H9 (cell line): Measurements from ENCODE around the gene SYMPK. TPM values are rescaled to one million over a fixed set of nuclear protein-coding genes. Genes with fewer than 3 reads are reported as not detected.

Experiments
- DNase-seq: peaks from one replicate; pipeline ENCODE4 v3.0.0-alpha.2; 2017
- H2AFZ ChIP-seq: one replicate; pipeline ENCODE4 v1.6.1; 2013; ENCODE audit warnings: mild to moderate bottlenecking, low read length, control low read depth, moderate library complexity
- H2AK5ac ChIP-seq: 2 replicates; pipeline ENCODE4 v1.6.1; 2013; ENCODE audit warnings: low read length, control low read depth, mixed read lengths; ENCODE audit not compliant: insufficient read length
- H2BK120ac ChIP-seq: one replicate; pipeline ENCODE4 v1.6.1; 2013; ENCODE audit warnings: low read depth, mild to moderate bottlenecking, low read length, control low read depth, inconsistent platforms; ENCODE audit not compliant: poor library complexity, severe bottlenecking
- H2BK12ac ChIP-seq: 2 replicates; pipeline ENCODE4 v1.6.1; 2013; ENCODE audit warnings: low read length, control low read depth, mixed read lengths, low read depth; ENCODE audit not compliant: insufficient read length
- H2BK15ac ChIP-seq: 2 replicates; pipeline ENCODE4 v1.6.1; 2013; ENCODE audit warnings: low read depth, low read length, control low read depth
- H2BK20ac ChIP-seq: one replicate; pipeline ENCODE4 v1.6.1; 2013; ENCODE audit warnings: low read depth, mild to moderate bottlenecking, low read length, control low read depth, inconsistent platforms; ENCODE audit not compliant: poor library complexity, severe bottlenecking
- H2BK5ac ChIP-seq: 2 replicates; pipeline ENCODE4 v1.6.1; 2013; ENCODE audit warnings: low read length, control low read depth, mixed read lengths; ENCODE audit not compliant: insufficient read length
- H3K14ac ChIP-seq: 2 replicates; pipeline ENCODE4 v1.6.1; 2013; ENCODE audit warnings: low read length, control low read depth; ENCODE audit not compliant: insufficient read depth
- H3K18ac ChIP-seq: 2 replicates; pipeline ENCODE4 v1.6.1; 2013; ENCODE audit warnings: low read depth, mild to moderate bottlenecking, mixed read lengths, low read length, control low read depth; ENCODE audit not compliant: insufficient read length
- H3K23ac ChIP-seq: 2 replicates; pipeline ENCODE4 v1.6.1; 2013; ENCODE audit warnings: low read length, control low read depth, mixed read lengths, low read depth; ENCODE audit not compliant: insufficient read length
- H3K23me2 ChIP-seq: 2 replicates; pipeline ENCODE4 v1.6.1; 2013; ENCODE audit warnings: low read depth, mild to moderate bottlenecking, mixed read lengths, low read length, control low read depth; ENCODE audit not compliant: insufficient read length, poor library complexity, severe bottlenecking
- H3K27ac ChIP-seq: 2 replicates; pipeline ENCODE4 v1.5.1; 2013; ENCODE audit warnings: low read length, control low read depth, mixed read lengths, low read depth; ENCODE audit not compliant: insufficient read length
- H3K27me3 ChIP-seq: 2 replicates; pipeline ENCODE4 v1.6.1; 2013; ENCODE audit warnings: low read length, control low read depth, inconsistent platforms; ENCODE audit not compliant: insufficient read depth
- H3K4ac ChIP-seq: 2 replicates; pipeline ENCODE4 v1.6.1; 2013; ENCODE audit warnings: low read depth, mild to moderate bottlenecking, control low read depth, inconsistent platforms, low read length, moderate library complexity
- H3K4me1 ChIP-seq: 2 replicates; pipeline ENCODE4 v1.6.1; 2013; ENCODE audit warnings: low read length, control low read depth, inconsistent platforms; ENCODE audit not compliant: insufficient read depth
- H3K4me2 ChIP-seq: 2 replicates; pipeline ENCODE4 v1.6.1; 2013; ENCODE audit warnings: low read length, control low read depth, mixed read lengths; ENCODE audit not compliant: insufficient read length, insufficient read depth
- H3K56ac ChIP-seq: 2 replicates; pipeline ENCODE4 v1.6.1; 2013; ENCODE audit warnings: low read depth, mild to moderate bottlenecking, mixed read lengths, low read length, control low read depth; ENCODE audit not compliant: insufficient read length
- H3K79me1 ChIP-seq: 2 replicates; pipeline ENCODE4 v1.6.1; 2013; ENCODE audit warnings: low read depth, mild to moderate bottlenecking, moderate library complexity, low read length, control low read depth, inconsistent platforms; ENCODE audit not compliant: insufficient read depth, poor library complexity, severe bottlenecking
- H3K79me2 ChIP-seq: 2 replicates; pipeline ENCODE4 v1.6.1; 2013; ENCODE audit warnings: low read length, control low read depth, inconsistent platforms; ENCODE audit not compliant: insufficient read depth
- H3K9ac ChIP-seq: 2 replicates; pipeline ENCODE4 v1.6.1; 2013; ENCODE audit warnings: low read length, control low read depth, mixed read lengths; ENCODE audit not compliant: insufficient read length; ENCODE audit errors: extremely low read depth
- H3K9me3 ChIP-seq: one replicate; pipeline ENCODE4 v1.6.1; 2013; ENCODE audit warnings: low read depth, low read length, inconsistent platforms; ENCODE audit not compliant: control insufficient read depth
- H3T11ph ChIP-seq: one replicate; pipeline ENCODE4 v1.6.1; 2013; ENCODE audit warnings: mild to moderate bottlenecking, low read length, control low read depth, inconsistent platforms
- H4K20me1 ChIP-seq: one replicate; pipeline ENCODE4 v1.6.1; 2013; ENCODE audit not compliant: control insufficient read depth, insufficient read length, insufficient read depth
- H4K5ac ChIP-seq: 2 replicates; pipeline ENCODE4 v1.6.1; 2013; ENCODE audit warnings: low read depth, mild to moderate bottlenecking, mixed read lengths, low read length, control low read depth; ENCODE audit not compliant: insufficient read length
- H4K8ac ChIP-seq: replicated peaks from 2 replicates; pipeline ENCODE4 v1.6.1; 2013; ENCODE audit warnings: low read length, control low read depth, mixed read lengths, low read depth; ENCODE audit not compliant: insufficient read length
- H4K91ac ChIP-seq: 2 replicates; pipeline ENCODE4 v1.6.1; 2013; ENCODE audit warnings: low read depth, mild to moderate bottlenecking, moderate library complexity, mixed read lengths, low read length, control low read depth; ENCODE audit not compliant: insufficient read length
- H3K27ac Mint-ChIP-seq, 3 experiments: 2 replicates in 2 of 3; 3 replicates in 1 of 3; pipeline ENCODE4 v1.8.0; 2020 to 2021; ENCODE audit warnings: mixed read lengths in 3 of 3, mild to moderate bottlenecking in 1 of 3, moderate library complexity in 1 of 3
- H3K27me3 Mint-ChIP-seq: 2 replicates; pipeline ENCODE4 v1.8.0; 2021; ENCODE audit warnings: low read depth, mild to moderate bottlenecking, moderate library complexity, mixed read lengths
- H3K36me3 Mint-ChIP-seq, 3 experiments: 2 replicates in 2 of 3; 3 replicates in 1 of 3; pipeline ENCODE4 v1.8.0; 2020 to 2021; ENCODE audit warnings: low read depth in 3 of 3, mixed read lengths in 3 of 3; ENCODE audit not compliant: insufficient read depth in 1 of 3
- H3K4me1 Mint-ChIP-seq, 2 experiments: 2 replicates each; pipeline ENCODE4 v1.8.0; 2020; ENCODE audit warnings: mixed read lengths in 2 of 2
- H3K4me3 Mint-ChIP-seq, 2 experiments: 2 replicates in 1 of 2; 3 replicates in 1 of 2; pipeline ENCODE4 v1.8.0; 2020 to 2021; ENCODE audit warnings: mild to moderate bottlenecking in 2 of 2, mixed read lengths in 2 of 2, moderate library complexity in 1 of 2
- H3K9me3 Mint-ChIP-seq, 2 experiments: 2 replicates in 1 of 2; 3 replicates in 1 of 2; pipeline ENCODE4 v1.8.0; 2020; ENCODE audit warnings: mild to moderate bottlenecking in 2 of 2, mixed read lengths in 2 of 2, moderate library complexity in 1 of 2
- CTCF ChIP-seq: fragments of 200-600 bp; sonication (generic); conservative IDR thresholded peaks from 3 replicates; pipeline ENCODE4 v1.8.0; 2021; ENCODE audit warnings: antibody characterized with exemption, mild to moderate bottlenecking
- WGBS: extraction: QIAGEN DNeasy Blood & Tissue Kit; methylation state at CpG from one replicate; pipeline ENCODE4 v1.1.7; 2013; ENCODE audit warnings: missing lambda C conversion rate, low lambda C conversion rate, mixed read lengths; ENCODE audit not compliant: insufficient read length; ENCODE audit errors: extremely low coverage; 5-methylcytosine and 5-hydroxymethylcytosine counted together
- total RNA-seq: library from RNA; stranded (reverse); gene quantifications from 2 replicates; pipeline ENCODE4 v1.2.1, GENCODE V29; 2021

Gene SYMPK
- total RNA-seq, 1 experiment from 2014 or later, result 104 TPM

- Histone ChIP-seq H4K20me1 (peaks cover 3% of the 10 kb centered on the region), H3K27me3 (no peaks in the 10 kb centered on the region), H2BK5ac (no peak overlapping the region), H4K8ac (no peak overlapping the region), H3K79me1 (no peaks in the 10 kb centered on the region), H2AK5ac (no peak overlapping the region), H3K27ac (no peak overlapping the region), H3K23ac (no peak overlapping the region), H3K79me2 (no peaks in the 10 kb centered on the region), H2BK120ac (no peak overlapping the region), H2BK20ac (no peak overlapping the region), H3T11ph (no peak overlapping the region), H3K18ac (no peak overlapping the region), H3K23me2 (peaks cover 3% of the 10 kb centered on the region), H3K14ac (no peak overlapping the region), H2BK15ac (no peak overlapping the region), H2BK12ac (no peak overlapping the region), H2AFZ (no peak overlapping the region), H3K4ac (no peak overlapping the region), H4K91ac (no peak overlapping the region), H3K4me1 (no peaks in the 10 kb centered on the region), H3K4me2 (no peak overlapping the region), H4K5ac (no peak overlapping the region), H3K9ac (no peak overlapping the region), H3K9me3 (no peaks in the 10 kb centered on the region), H3K56ac (no peak overlapping the region)
- WGBS, result no CpG with 5 or more reads among the region's 7 CpGs
- Mint-ChIP-seq H3K4me1 (peaks cover 24 to 38% of the 10 kb centered on the region in 2 experiments), H3K27ac (peak overlapping the region in 1 of 3 experiments; percentile 24; a peak in 2 of 7 replicates), H3K4me3 (0 out of 5 replicates have a peak overlapping the region, but pooled peaks of 1 of the 2 experiments have one; percentile 5), H3K9me3 (no peaks in the 10 kb centered on the region), H3K36me3 (peaks cover 8 to 26% (median 20%) of the 10 kb centered on the region in 3 experiments; a peak in 6 of 7 replicates), H3K27me3 (no peaks in the 10 kb centered on the region; the same call in 1 of the 2 replicates)
- no peak for DNase-seq
- no peak for TF ChIP-seq CTCF
Observed at GRCh38 chr19:45874620-45874966, 11.6 kb upstream of the SYMPK start.
